ENCODE measurements around the gene CES2.

DNA sequence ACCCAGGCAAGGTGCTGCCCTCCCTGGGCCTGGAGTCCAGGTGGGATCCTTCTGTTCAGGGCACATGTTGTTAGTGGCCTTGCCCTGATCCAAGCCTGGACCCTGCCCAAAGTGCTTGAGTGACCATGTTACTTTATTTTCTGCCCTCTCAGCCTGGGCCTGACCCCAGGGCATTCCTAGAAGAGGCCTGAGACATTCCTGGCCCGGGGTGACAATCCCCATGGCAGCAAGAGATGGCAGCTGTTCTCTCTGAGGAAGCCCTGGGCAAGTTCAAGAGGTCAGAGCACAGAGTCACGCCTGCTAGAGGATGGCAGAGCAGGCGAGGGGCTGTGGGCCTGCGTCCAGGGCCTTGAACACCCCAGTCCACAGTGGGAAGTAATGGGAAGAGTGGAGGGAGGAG is 21.6 kb upstream of the CES2 start:
- TF ChIP-seq POLR2AphosphoS5 (IDR thresholded peaks at IDR 0.05; ENCODE audit: borderline replicate concordance, low read depth, low read length) (no peak), EZH2 (IDR thresholded peaks at IDR 0.05) (no peak), FOXP2 (optimal IDR thresholded peaks at IDR 0.05; ENCODE audit: control extremely low read depth, extremely low read length, insufficient read depth) (no peak)

All from SK-N-MC (cell line).